GM23248 (cell line): ENCODE measurements around the gene RAD51B. TPM values are rescaled to one million over a fixed set of nuclear protein-coding genes. Genes with fewer than 3 reads are reported as not detected.

Experiments used
- DNase-seq: peaks from one replicate; pipeline ENCODE4 v3.0.0-alpha.2; 2015
- H2AFZ ChIP-seq: fragments of 200-600 bp; sonication (generic); 2 replicates; pipeline ENCODE4 v1.6.1; 2016; ENCODE audit warnings: antibody characterized with exemption
- H3F3A ChIP-seq: fragments of 200-600 bp; sonication (generic); 2 replicates; pipeline ENCODE4 v1.6.1; 2016; ENCODE audit warnings: mild to moderate bottlenecking, antibody characterized with exemption, mixed run types; ENCODE audit not compliant: insufficient read depth
- H3K27ac ChIP-seq: fragments of 200-600 bp; sonication (generic); 2 replicates; pipeline ENCODE4 v1.5.1; 2016; ENCODE audit warnings: mild to moderate bottlenecking
- H3K27me3 ChIP-seq: fragments of 200-600 bp; sonication (generic); replicated peaks from 2 replicates; pipeline ENCODE4 v1.6.1; 2016; ENCODE audit warnings: mild to moderate bottlenecking; ENCODE audit not compliant: insufficient read depth
- H3K36me3 ChIP-seq: fragments of 200-600 bp; sonication (generic); 2 replicates; pipeline ENCODE4 v1.6.1; 2016; ENCODE audit warnings: low read depth, mild to moderate bottlenecking
- H3K4me1 ChIP-seq: fragments of 200-600 bp; sonication (generic); 2 replicates; pipeline ENCODE4 v1.6.1; 2016; ENCODE audit warnings: mild to moderate bottlenecking; ENCODE audit not compliant: insufficient read depth
- H3K4me2 ChIP-seq: fragments of 200-600 bp; sonication (generic); one replicate; pipeline ENCODE4 v1.6.1; 2016; ENCODE audit warnings: mild to moderate bottlenecking; ENCODE audit not compliant: unreplicated experiment
- H3K4me3 ChIP-seq: fragments of 200-600 bp; sonication (generic); 2 replicates; pipeline ENCODE4 v1.5.1; 2016; ENCODE audit warnings: mild to moderate bottlenecking
- H3K79me2 ChIP-seq: fragments of 200-600 bp; sonication (generic); 2 replicates; pipeline ENCODE4 v1.6.1; 2016; ENCODE audit warnings: mild to moderate bottlenecking; ENCODE audit not compliant: insufficient read depth
- H3K9ac ChIP-seq: fragments of 200-600 bp; sonication (generic); 2 replicates; pipeline ENCODE4 v1.6.1; 2016; ENCODE audit warnings: mild to moderate bottlenecking
- H3K9me2 ChIP-seq: fragments of 200-600 bp; sonication (generic); 2 replicates; pipeline ENCODE4 v1.6.1; 2016; ENCODE audit warnings: mixed run types, mild to moderate bottlenecking, moderate library complexity; ENCODE audit not compliant: insufficient read depth
- H3K9me3 ChIP-seq: fragments of 200-600 bp; sonication (generic); one replicate; pipeline ENCODE4 v1.6.1; 2017; ENCODE audit warnings: low read depth
- H4K20me1 ChIP-seq: fragments of 200-600 bp; sonication (generic); 2 replicates; pipeline ENCODE4 v1.6.0; 2016; ENCODE audit not compliant: insufficient read depth
- EZH2 ChIP-seq: fragments of 200-600 bp; sonication (generic); IDR thresholded peaks from 2 replicates; pipeline ENCODE4 v1.6.1; 2018; ENCODE audit warnings: antibody characterized with exemption, mild to moderate bottlenecking; ENCODE audit not compliant: insufficient read depth, poor library complexity, severe bottlenecking
- EZH2phosphoT487 ChIP-seq: fragments of 200-600 bp; sonication (generic); IDR thresholded peaks from 2 replicates; pipeline ENCODE4 v1.6.1; 2018; ENCODE audit warnings: antibody characterized with exemption, moderate library complexity, mild to moderate bottlenecking, low read depth; ENCODE audit not compliant: insufficient read depth
- WGBS, 2 experiments: methylation state at CpG; one replicate each; pipeline ENCODE4 v1.1.6; 2015 to 2017; ENCODE audit warnings: low lambda C conversion rate in 2 of 2, low coverage in 1 of 2; ENCODE audit errors: missing lambda C conversion rate in 2 of 2; 5-methylcytosine and 5-hydroxymethylcytosine counted together
- in situ Hi-C: fragments of 300-500 bp; cut with MboI; formaldehyde crosslinking; loops from 2 replicates; pipeline ENCODE4 v1.15.0; 2020
- polyA plus RNA-seq: library from polyadenylated mRNA; unstranded; fragments of >200 nt; fragmentation: Nextera tagmentation; extraction: Ambion mirVana; gene quantifications from 2 replicates; pipeline ENCODE4 v1.2.1, GENCODE V29; 2016
- total RNA-seq: library from RNA; depleted of rRNA; stranded (reverse); fragments of >200 nt; shearing (Covaris generic); gene quantifications from 2 replicates; pipeline ENCODE4 v1.2.3, GENCODE V29; 2014

The RAD51B gene
- total and polyA plus RNA-seq, 2 experiments from 2014 or later, result 4.0 to 8.8 TPM

DNA sequence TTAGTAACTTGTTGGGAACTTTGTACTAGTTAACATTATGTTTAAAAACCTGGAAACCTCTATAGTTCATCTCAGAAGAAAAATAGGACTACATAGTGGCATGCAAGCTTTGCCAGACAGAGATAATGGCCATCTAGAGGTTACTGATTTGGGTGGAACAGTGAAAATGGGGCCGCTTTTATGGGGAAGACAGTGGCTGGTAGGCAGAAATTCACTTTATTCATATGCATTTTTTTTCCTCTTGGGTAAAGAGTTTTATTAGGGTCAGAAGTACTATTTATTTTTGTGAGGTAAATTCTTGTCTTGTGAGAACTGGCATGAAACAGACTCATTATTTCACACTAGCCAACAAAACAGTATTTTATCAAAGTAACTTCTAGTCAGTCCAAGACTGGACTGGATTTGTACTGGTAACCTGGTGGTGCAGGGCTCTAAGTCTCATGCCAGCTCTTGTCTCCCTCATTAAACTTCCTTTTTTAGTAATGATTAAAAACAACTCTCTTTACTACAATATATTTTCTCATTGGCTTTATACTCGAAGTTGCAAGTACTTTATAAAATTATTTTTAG, 345.8 kb downstream of the RAD51B start:
- Histone ChIP-seq H3K9me3 (no peaks in the 10 kb centered on the region), H3K36me3 (no peaks in the 10 kb centered on the region), H3K4me2 (no peak overlapping the region), H3K9me2 (no peaks in the 10 kb centered on the region), H3K4me1 (no peaks in the 10 kb centered on the region), H3K27ac (no peak overlapping the region), H3K4me3 (no peak overlapping the region), H3K9ac (no peak overlapping the region), H3K27me3 (no peaks in the 10 kb centered on the region), H2AFZ (no peak overlapping the region), H3F3A (no peaks in the 10 kb centered on the region), H3K79me2 (no peaks in the 10 kb centered on the region), H4K20me1 (no peaks in the 10 kb centered on the region)
- no peak for DNase-seq
- 74 to 88% methylated on average over 2 of the region's 2 CpGs for WGBS, 2 experiments
- in situ Hi-C loops, result no loop called here
- TF ChIP-seq EZH2 (no peak), EZH2phosphoT487 (no peak)

DNA sequence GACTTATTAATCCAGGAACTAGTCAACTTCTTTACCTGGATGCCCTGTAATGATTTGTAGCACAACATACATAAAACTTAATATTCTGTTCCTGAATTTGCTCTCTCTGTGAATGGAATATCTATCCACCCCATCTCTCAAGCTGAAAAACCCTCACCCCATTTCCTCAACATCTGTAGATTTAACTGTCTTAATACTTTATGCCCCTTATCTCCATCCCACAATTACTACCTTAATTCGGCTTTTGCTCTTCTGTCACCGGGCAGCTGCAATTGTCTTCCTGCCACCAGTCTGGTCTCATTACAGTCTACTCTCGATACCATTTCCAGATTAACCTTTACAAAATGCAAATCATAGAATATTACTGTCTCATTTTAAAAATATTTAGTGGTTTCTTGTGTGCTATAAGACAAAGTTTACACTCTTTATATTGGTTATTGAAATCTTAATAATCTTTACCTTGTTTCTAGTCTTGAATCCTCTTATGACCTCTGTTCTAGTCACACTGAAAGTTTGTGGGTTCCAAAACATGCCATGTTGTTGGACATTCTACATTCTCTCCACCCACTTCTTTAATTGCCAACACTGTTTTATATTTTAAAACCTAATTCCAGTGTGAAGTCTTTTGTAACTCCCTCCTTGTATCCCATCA, 347.3 kb downstream of the RAD51B start:
- Histone ChIP-seq H3K27ac (no peak overlapping the region), H3F3A (no peaks in the 10 kb centered on the region), H3K4me2 (no peak overlapping the region), H3K27me3 (no peaks in the 10 kb centered on the region), H3K36me3 (no peaks in the 10 kb centered on the region), H2AFZ (no peak overlapping the region), H3K9me3 (no peaks in the 10 kb centered on the region), H4K20me1 (no peaks in the 10 kb centered on the region), H3K9me2 (no peaks in the 10 kb centered on the region), H3K4me1 (no peaks in the 10 kb centered on the region), H3K9ac (no peak overlapping the region), H3K4me3 (no peak overlapping the region), H3K79me2 (no peaks in the 10 kb centered on the region)
- TF ChIP-seq EZH2, result no peak
- TF ChIP-seq EZH2phosphoT487, result no peak
- DNase-seq, result no peak
- in situ Hi-C loops, result no loop called here
- WGBS, 2 experiments, result 95 to 96% methylated on average over 3 of the region's 3 CpGs

DNA sequence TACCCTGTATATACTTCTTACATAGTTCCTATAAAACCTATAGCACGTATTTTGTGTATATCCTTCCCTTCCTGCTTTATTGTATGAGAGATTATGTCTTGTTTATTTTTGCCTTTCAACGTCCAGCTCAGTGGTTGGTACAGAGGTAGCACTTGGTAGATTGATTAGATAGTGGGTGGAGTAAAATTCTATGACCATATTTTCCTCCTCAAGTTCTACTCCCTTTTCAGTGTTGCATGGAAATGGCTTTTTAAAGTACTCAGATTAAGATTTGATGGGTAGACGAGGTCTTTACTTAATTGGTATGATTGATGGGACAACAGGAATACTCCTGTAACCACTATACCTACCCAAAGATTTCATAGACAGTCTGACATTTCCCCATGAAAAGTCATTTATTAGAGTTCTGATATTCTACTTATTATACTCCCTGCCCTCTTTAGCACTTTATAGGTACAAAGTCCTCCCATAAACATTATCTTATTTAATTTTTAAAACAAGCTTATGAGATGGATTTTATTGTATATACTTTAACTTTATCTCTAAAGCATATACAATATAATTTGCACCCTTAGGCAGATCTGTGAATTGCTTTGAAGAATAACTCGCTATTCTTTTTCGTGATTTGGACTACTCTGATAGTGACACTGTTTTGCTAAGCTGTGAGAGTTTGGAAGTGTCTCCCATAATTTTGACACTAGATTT, 348.0 kb downstream of the RAD51B start:
- Histone ChIP-seq H3K36me3 (no peaks in the 10 kb centered on the region), H3K9ac (no peak overlapping the region), H3K4me2 (no peak overlapping the region), H3K27me3 (no peaks in the 10 kb centered on the region), H4K20me1 (no peaks in the 10 kb centered on the region), H3K9me3 (no peaks in the 10 kb centered on the region), H3K9me2 (no peaks in the 10 kb centered on the region), H3K4me3 (no peak overlapping the region), H3K79me2 (no peaks in the 10 kb centered on the region), H3K4me1 (peaks cover under 1% of the 10 kb centered on the region; the same call in 1 of the 2 replicates), H3F3A (no peaks in the 10 kb centered on the region), H2AFZ (no peak overlapping the region), H3K27ac (no peak overlapping the region)
- WGBS, 2 experiments, result 94 to 97% methylated on average over 5 of the region's 5 CpGs
- in situ Hi-C loops, result no loop called here
- DNase-seq, result no peak
- TF ChIP-seq EZH2 (no peak), EZH2phosphoT487 (no peak)

DNA sequence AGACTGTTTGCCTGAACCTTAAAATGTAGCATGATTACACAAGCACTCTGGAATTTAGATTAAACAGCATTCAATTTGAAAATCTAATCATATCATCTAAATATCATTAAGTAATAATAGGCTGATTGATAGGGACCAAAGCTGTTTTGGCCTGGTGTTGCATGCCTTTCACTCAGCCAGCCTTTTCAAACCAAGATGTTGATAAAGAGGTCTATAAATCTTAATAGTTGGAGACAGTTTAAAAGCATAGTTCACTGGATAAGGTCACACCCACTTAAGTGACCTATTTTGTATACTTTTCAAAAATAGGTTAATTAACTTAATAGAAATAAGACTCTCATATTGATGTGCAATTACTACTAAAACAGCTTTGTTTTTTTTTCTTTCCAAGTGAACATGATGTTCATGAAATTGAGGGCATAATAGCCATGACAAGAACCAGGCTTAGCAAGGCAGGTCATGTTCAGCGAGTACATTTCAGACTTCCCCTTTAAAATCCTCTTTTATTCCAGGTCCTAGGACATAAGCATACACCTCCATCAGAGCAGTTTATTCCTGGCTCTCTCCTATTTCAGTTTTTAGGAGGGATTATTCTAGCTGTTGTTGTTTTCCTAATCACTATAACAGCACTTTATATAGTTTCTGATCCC, 349.0 kb downstream of the RAD51B start:
- Histone ChIP-seq H4K20me1 (no peaks in the 10 kb centered on the region), H3K27ac (no peak overlapping the region), H3K79me2 (no peaks in the 10 kb centered on the region), H3K9me3 (no peaks in the 10 kb centered on the region), H3K4me2 (no peak overlapping the region), H3K9me2 (no peaks in the 10 kb centered on the region), H3K4me3 (no peak overlapping the region), H3K4me1 (peaks cover 11% of the 10 kb centered on the region), H3F3A (peaks cover 7% of the 10 kb centered on the region), H3K27me3 (no peaks in the 10 kb centered on the region), H3K9ac (no peak overlapping the region), H3K36me3 (no peaks in the 10 kb centered on the region), H2AFZ (no peak overlapping the region)
- 94 to 97% methylated on average over 1 of the region's 1 CpG for WGBS, 2 experiments
- in situ Hi-C loops, result no loop called here
- DNase-seq, result no peak
- TF ChIP-seq EZH2phosphoT487 (no peak), EZH2 (no peak)
